CD14-positive monocyte (primary cell): ENCODE data around the gene MORF4L1. TPM values are rescaled to one million over a fixed set of nuclear protein-coding genes. Genes with fewer than 3 reads are reported as not detected.
A peak's percentile ranks its signal among the peaks of the same experiment; 100 is the strongest.

Experiments
- DNase-seq, 3 donors: peaks; one replicate each; pipeline ENCODE4 v3.0.0-alpha.2; 2011 to 2022
- H2AFZ ChIP-seq: 2 replicates; pipeline ENCODE4 v1.6.0; 2012; ENCODE audit warnings: mild to moderate bottlenecking, low read depth, low read length, inconsistent platforms; ENCODE audit not compliant: insufficient read depth, poor library complexity, severe bottlenecking
- H3K27ac ChIP-seq, 2 donors: 1 replicate in 1 of 2; 2 replicates in 1 of 2; pipeline ENCODE4 v1.5.1; 2012 to 2013; ENCODE audit warnings: low read length in 2 of 2, control low read depth in 1 of 2, inconsistent platforms in 1 of 2, low read depth in 1 of 2, mild to moderate bottlenecking in 1 of 2
- H3K27me3 ChIP-seq, 2 donors: one replicate each; pipeline versions ENCODE4 v1.6.0 to v1.6.1; 2011 to 2013; ENCODE audit warnings: low read length in 2 of 2; ENCODE audit not compliant: control insufficient read depth in 2 of 2, insufficient read depth in 2 of 2
- H3K36me3 ChIP-seq, 2 donors: replicated peaks in 1 of 2; 1 replicate in 1 of 2; 2 replicates in 1 of 2; pipeline versions ENCODE4 v1.5.1 to v1.6.1; 2012 to 2013; ENCODE audit warnings: low read length in 2 of 2, control low read depth in 1 of 2, inconsistent platforms in 1 of 2, mild to moderate bottlenecking in 1 of 2; ENCODE audit not compliant: insufficient read depth in 2 of 2, control insufficient read depth in 1 of 2
- H3K4me1 ChIP-seq, 2 donors: 1 replicate in 1 of 2; 2 replicates in 1 of 2; pipeline versions ENCODE4 v1.5.1 to v1.6.1; 2012 to 2013; ENCODE audit warnings: low read length in 2 of 2, control low read depth in 1 of 2, inconsistent platforms in 1 of 2, mild to moderate bottlenecking in 1 of 2, moderate library complexity in 1 of 2; ENCODE audit not compliant: insufficient read depth in 2 of 2, control insufficient read depth in 1 of 2
- H3K4me2 ChIP-seq: replicated peaks from 2 replicates; pipeline ENCODE3; 2012; ENCODE audit warnings: low read length, moderate library complexity, mild to moderate bottlenecking; ENCODE audit not compliant: poor library complexity, severe bottlenecking; ENCODE audit errors: extremely low read depth
- H3K4me3 ChIP-seq, 3 experiments: fragments of 200-600 bp in 1 of 3; sonication (generic) in 1 of 3; replicated peaks in 1 of 3; 1 replicate in 2 of 3; 2 replicates in 1 of 3; pipeline ENCODE4 v1.5.1; 2011 to 2013; ENCODE audit warnings: low read length in 3 of 3, mild to moderate bottlenecking in 3 of 3, control low read depth in 2 of 3, low read depth in 2 of 3, inconsistent platforms in 1 of 3, moderate library complexity in 1 of 3
- H3K79me2 ChIP-seq: 2 replicates; pipeline ENCODE4 v1.6.0; 2012; ENCODE audit warnings: mild to moderate bottlenecking, control low read depth, inconsistent platforms, low read length, moderate library complexity; ENCODE audit not compliant: insufficient read depth
- H3K9ac ChIP-seq: 2 replicates; pipeline ENCODE4 v1.6.0; 2017; ENCODE audit warnings: low read length, mild to moderate bottlenecking; ENCODE audit not compliant: insufficient read depth, poor library complexity, severe bottlenecking
- H3K9me3 ChIP-seq, 2 donors: replicated peaks in 1 of 2; 1 replicate in 1 of 2; 2 replicates in 1 of 2; pipeline versions ENCODE4 v1.5.1 to v1.6.1; 2012 to 2013; ENCODE audit warnings: low read length in 2 of 2, control low read depth in 1 of 2; ENCODE audit not compliant: control insufficient read depth in 1 of 2, insufficient read depth in 1 of 2
- H4K20me1 ChIP-seq: 2 replicates; pipeline ENCODE4 v1.6.0; 2012; ENCODE audit warnings: mild to moderate bottlenecking, low read length, control low read depth, moderate library complexity; ENCODE audit not compliant: insufficient read depth
- H3K27ac Mint-ChIP-seq, 7 donors: one replicate each; pipeline ENCODE4 v1.8.0; 2020; ENCODE audit warnings: mild to moderate bottlenecking in 7 of 7, mixed read lengths in 7 of 7, moderate library complexity in 6 of 7, inconsistent platforms in 2 of 7
- H3K27me3 Mint-ChIP-seq, 3 donors: one replicate each; pipeline ENCODE4 v1.8.0; 2021 to 2022; ENCODE audit warnings: low read depth in 3 of 3, mild to moderate bottlenecking in 3 of 3, mixed read lengths in 3 of 3, moderate library complexity in 3 of 3, inconsistent platforms in 1 of 3
- H3K36me3 Mint-ChIP-seq, 2 donors: one replicate each; pipeline ENCODE4 v1.8.0; 2020; ENCODE audit warnings: mixed read lengths in 2 of 2, inconsistent platforms in 1 of 2, mild to moderate bottlenecking in 1 of 2
- H3K4me1 Mint-ChIP-seq: one replicate; pipeline ENCODE4 v1.8.0; 2020; ENCODE audit warnings: mild to moderate bottlenecking, mixed read lengths
- H3K4me3 Mint-ChIP-seq, 2 donors: one replicate each; pipeline ENCODE4 v1.8.0; 2020; ENCODE audit warnings: mild to moderate bottlenecking in 2 of 2, mixed read lengths in 2 of 2, moderate library complexity in 1 of 2
- H3K9me3 Mint-ChIP-seq, 7 donors: one replicate each; pipeline ENCODE4 v1.8.0; 2020 to 2022; ENCODE audit warnings: mixed read lengths in 7 of 7, mild to moderate bottlenecking in 6 of 7, moderate library complexity in 6 of 7, inconsistent platforms in 2 of 7
- CTCF ChIP-seq: fragments of 200-600 bp; IDR thresholded peaks from one replicate; pipeline ENCODE4 v1.8.0; 2022; ENCODE audit warnings: antibody characterized with exemption, mild to moderate bottlenecking
- WGBS: methylation state at CpG from one replicate; pipeline ENCODE4 v1.1.5; 2013; ENCODE audit warnings: missing lambda C conversion rate; ENCODE audit not compliant: insufficient coverage; 5-methylcytosine and 5-hydroxymethylcytosine counted together
- intact Hi-C, 2 donors: fragments of 100-400 bp; cut with micrococcal nuclease; formaldehyde crosslinking; loops; one replicate each; pipeline versions ENCODE4 v1.15.0 to v1.15.1; 2023
- polyA plus RNA-seq, 3 donors: library from polyadenylated mRNA; depleted of rRNA in 1 of 3; unstranded in 2 of 3; stranded (reverse) in 1 of 3; fragments of 300-500 nt in 2 of 3; fragments of >200 nt in 1 of 3; fragmentation: Illumina TruSeq in 2 of 3; gene quantifications; 1 replicate in 2 of 3; 2 replicates in 1 of 3; pipeline ENCODE4 v1.2.3, GENCODE V29; 2012 to 2021

MORF4L1 gene
- polyA plus RNA-seq, 3 donors, result 191 to 242 (median 224) TPM

GRCh38 chr15:78928616-78929093 is 56.0 kb downstream of the MORF4L1 start:
- intact Hi-C loops, result no loop called here
- Histone ChIP-seq H2AFZ (no peak overlapping the region), H3K27me3 (no peaks in the 10 kb centered on the region), H3K4me1 (peaks cover 37 to 39% of the 10 kb centered on the region in 2 donors), H3K9me3 (no peaks in the 10 kb centered on the region), H3K4me3 (no peak overlapping the region), H4K20me1 (peaks cover 85% of the 10 kb centered on the region), H3K9ac (no peak overlapping the region), H3K27ac (peak overlapping the region; percentile 60 to 72), H3K79me2 (peaks cover 56% of the 10 kb centered on the region), H3K4me2 (no peak overlapping the region), H3K36me3 (peaks cover 91 to 96% of the 10 kb centered on the region in 2 donors)
- peak overlapping the region; percentile 57 to 88 (median 68) for H3K27ac Mint-ChIP-seq
- peaks cover 36% of the 10 kb centered on the region for H3K4me1 Mint-ChIP-seq
- no peak for DNase-seq
- TF ChIP-seq CTCF, result no peak
- peaks cover 0 to 2% (median 0%) of the 10 kb centered on the region in 3 donors for H3K27me3 Mint-ChIP-seq
- no peaks in the 10 kb centered on the region for H3K9me3 Mint-ChIP-seq
- H3K36me3 Mint-ChIP-seq, result peaks cover 89 to 99% of the 10 kb centered on the region in 2 donors
- WGBS, result 95% methylated on average over 13 of the region's 14 CpGs
- no peak overlapping the region for H3K4me3 Mint-ChIP-seq

DNA sequence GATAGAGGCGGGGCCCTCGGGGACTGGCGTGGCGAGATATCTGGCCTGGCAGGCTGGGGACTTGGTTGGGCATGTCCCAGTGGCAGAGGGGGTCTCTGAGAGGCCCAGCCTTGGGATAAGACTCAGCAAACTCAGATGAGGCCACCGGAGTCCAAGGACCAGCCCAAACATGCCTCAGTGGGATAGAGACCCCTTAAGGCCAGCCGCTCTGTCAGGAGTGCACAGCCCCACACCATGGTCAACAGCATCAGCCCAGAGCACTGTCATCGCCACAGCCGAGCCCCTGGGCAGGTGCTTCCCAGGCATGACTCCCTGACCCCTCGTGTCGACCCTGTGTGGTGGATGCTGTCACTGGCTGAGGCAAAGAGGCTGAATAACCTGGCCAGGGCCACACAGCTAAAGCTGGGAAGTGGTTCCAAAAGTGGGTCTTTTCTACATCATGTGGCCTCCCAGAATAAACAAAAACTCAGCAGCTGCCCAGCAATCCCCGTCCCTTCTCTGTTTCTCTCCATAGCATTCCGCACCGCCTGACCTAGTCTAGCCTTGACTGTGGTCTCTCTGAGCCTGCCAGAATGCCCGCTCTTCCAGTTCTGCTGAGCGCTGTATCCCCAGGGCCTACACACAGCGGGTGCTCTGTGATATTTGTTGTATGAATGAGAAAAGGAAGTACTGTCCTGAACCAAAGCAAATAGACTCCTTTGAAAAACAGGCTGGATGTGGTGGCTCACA is 57.0 kb downstream of the MORF4L1 start:
- Mint-ChIP-seq H3K4me1 (peaks cover 33% of the 10 kb centered on the region), H3K36me3 (peaks cover 91 to 99% of the 10 kb centered on the region in 2 donors), H3K27ac (peak overlapping the region in 3 of 7 donors; percentile 27 to 88 (median 69)), H3K27me3 (peaks cover 0 to 2% (median 0%) of the 10 kb centered on the region in 3 donors), H3K4me3 (no peak overlapping the region), H3K9me3 (no peaks in the 10 kb centered on the region)
- Histone ChIP-seq H3K9me3 (no peaks in the 10 kb centered on the region), H3K9ac (no peak overlapping the region), H2AFZ (no peak overlapping the region), H3K4me2 (no peak overlapping the region), H3K27me3 (no peaks in the 10 kb centered on the region), H3K36me3 (peaks cover 94 to 98% of the 10 kb centered on the region in 2 donors), H4K20me1 (peaks cover 79% of the 10 kb centered on the region), H3K27ac (peak overlapping the region in 1 of 2 donors; percentile 60), H3K4me1 (peaks cover 39 to 44% of the 10 kb centered on the region in 2 donors), H3K79me2 (peaks cover 62% of the 10 kb centered on the region), H3K4me3 (no peak overlapping the region)
- TF ChIP-seq CTCF, result no peak
- DNase-seq, result no peak
- intact Hi-C loops, result no loop called here
- WGBS, result 94% methylated on average over 13 of the region's 16 CpGs
